B cell (primary cell): ENCODE measurements around the gene SLIT3.

Source experiments
- CTCF ChIP-seq: fragments of 200-600 bp; IDR thresholded peaks from one replicate; pipeline ENCODE4 v1.8.0; 2022; ENCODE audit warnings: antibody characterized with exemption, mild to moderate bottlenecking
- EZH2 ChIP-seq: IDR thresholded peaks from 2 replicates; pipeline ENCODE4 v1.6.1; 2012; ENCODE audit warnings: borderline replicate concordance, low read depth, mild to moderate bottlenecking, moderate library complexity, low read length; ENCODE audit not compliant: insufficient read depth, poor library complexity, severe bottlenecking

GRCh38 chr5:168859471-168859870 lies 441.5 kb downstream of the SLIT3 start:
- TF ChIP-seq EZH2 (no peak), CTCF (no peak)
